T-helper 2 cell treated with Interferon-gamma antibody and Interleukin-4, amounts not matched to agents 5 μg/mL and 100 μg/mL, for 36 hours (primary cell): ENCODE data around the gene DGLUCY.
"Not testable (repeated sequence)": the region's sequence is repeated elsewhere in the genome, so short reads cannot be mapped to it uniquely, and the experiment has no call there.

Experiments used
- DNase-seq: peaks from one replicate; pipeline ENCODE4 v3.0.0; 2021; ENCODE audit warnings: low spot score
- H3K27ac Mint-ChIP-seq: one replicate; pipeline ENCODE4 v1.8.0; 2021; ENCODE audit warnings: mild to moderate bottlenecking, mixed read lengths
- H3K27me3 Mint-ChIP-seq: one replicate; pipeline ENCODE4 v1.8.0; 2021; ENCODE audit warnings: low read depth, mixed read lengths
- H3K36me3 Mint-ChIP-seq: one replicate; pipeline ENCODE4 v1.8.0; 2021; ENCODE audit warnings: low read depth, mixed read lengths
- H3K4me1 Mint-ChIP-seq: one replicate; pipeline ENCODE4 v1.8.0; 2021; ENCODE audit warnings: low read depth, mixed read lengths
- H3K4me3 Mint-ChIP-seq: one replicate; pipeline ENCODE4 v1.8.0; 2022; ENCODE audit warnings: mild to moderate bottlenecking, moderate library complexity, mixed read lengths
- H3K9me3 Mint-ChIP-seq: one replicate; pipeline ENCODE4 v1.8.0; 2021; ENCODE audit warnings: mixed read lengths

DGLUCY gene, protein sequence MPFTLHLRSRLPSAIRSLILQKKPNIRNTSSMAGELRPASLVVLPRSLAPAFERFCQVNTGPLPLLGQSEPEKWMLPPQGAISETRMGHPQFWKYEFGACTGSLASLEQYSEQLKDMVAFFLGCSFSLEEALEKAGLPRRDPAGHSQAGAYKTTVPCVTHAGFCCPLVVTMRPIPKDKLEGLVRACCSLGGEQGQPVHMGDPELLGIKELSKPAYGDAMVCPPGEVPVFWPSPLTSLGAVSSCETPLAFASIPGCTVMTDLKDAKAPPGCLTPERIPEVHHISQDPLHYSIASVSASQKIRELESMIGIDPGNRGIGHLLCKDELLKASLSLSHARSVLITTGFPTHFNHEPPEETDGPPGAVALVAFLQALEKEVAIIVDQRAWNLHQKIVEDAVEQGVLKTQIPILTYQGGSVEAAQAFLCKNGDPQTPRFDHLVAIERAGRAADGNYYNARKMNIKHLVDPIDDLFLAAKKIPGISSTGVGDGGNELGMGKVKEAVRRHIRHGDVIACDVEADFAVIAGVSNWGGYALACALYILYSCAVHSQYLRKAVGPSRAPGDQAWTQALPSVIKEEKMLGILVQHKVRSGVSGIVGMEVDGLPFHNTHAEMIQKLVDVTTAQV

DNA sequence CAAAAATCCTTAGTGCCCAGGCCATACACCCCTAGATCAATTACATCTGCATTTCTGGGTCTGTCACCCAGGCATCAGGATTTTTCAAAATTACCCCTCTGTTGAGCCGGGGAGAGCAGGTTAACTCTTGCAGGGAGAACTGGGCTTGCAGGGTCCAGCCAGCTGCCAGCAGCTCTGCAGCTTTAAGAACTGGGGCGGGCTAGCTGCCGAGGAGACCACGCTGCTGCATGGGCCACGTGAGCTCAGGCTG is at the start of gene DGLUCY:
Gene DGLUCY, plus strand, starts transcription at position 245 of the 250 bp plus-strand sequence. CDS start 46,222 bp downstream, outside the sequence.
- Mint-ChIP-seq H3K4me1 (peaks cover 64% of the 10 kb centered on the region), H3K27ac (peak within 1 kb of the TSS; percentile 97), H3K36me3 (peaks cover 42% of the 10 kb centered on the region), H3K9me3 (peaks cover 4% of the 10 kb centered on the region), H3K27me3 (no peaks in the 10 kb centered on the region), H3K4me3 (peak within 1 kb of the TSS; percentile 94)
- DNase-seq = no peak

DNA sequence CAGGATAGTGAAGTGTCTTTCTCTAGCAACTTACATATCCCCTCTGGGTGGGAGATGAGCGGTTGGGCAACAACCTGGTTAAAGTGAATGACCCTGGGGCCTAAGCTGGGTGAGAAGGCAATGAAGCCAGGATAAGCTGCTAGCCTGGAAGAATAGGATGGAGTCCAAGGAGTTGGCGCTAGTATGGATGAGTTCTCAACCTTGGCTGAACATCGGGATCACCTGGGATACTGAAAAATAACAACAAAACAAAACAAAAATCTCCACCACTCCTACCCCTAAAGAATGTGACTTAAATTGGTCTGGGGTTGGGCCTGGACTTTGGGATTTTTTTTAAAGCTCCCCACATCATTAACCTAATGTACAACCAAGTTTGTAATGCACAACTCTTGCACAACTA is 48.6 kb upstream of the DGLUCY start:
- Mint-ChIP-seq H3K9me3 (peaks cover under 1% of the 10 kb centered on the region), H3K27ac (peak overlapping the region; percentile 59), H3K36me3 (peaks cover 24% of the 10 kb centered on the region), H3K4me3 (peak overlapping the region; percentile 11), H3K4me1 (peaks cover 56% of the 10 kb centered on the region), H3K27me3 (no peaks in the 10 kb centered on the region)
- no peak for DNase-seq

DNA sequence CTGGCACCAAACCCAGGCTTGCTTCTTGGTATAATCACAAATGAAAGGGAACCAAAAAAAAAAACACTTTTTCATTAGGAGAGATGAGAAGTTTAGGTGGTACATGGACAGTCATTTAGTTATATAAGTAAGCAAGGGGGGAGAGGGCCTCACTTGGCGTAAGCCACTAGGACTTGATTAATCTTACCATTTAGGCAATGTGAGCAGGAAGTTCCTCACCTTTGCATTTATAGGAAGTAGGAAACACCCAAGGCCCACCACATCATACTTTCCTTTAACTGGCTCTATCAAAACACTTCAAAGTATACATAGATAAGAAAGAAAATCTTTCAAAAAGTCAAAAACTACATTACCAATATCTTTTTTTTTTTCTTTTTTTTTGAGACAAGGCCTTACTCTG is 46.7 kb upstream of the DGLUCY start:
- Mint-ChIP-seq H3K4me3 (peak overlapping the region; percentile 47), H3K27me3 (no peaks in the 10 kb centered on the region), H3K9me3 (peaks cover 6% of the 10 kb centered on the region), H3K4me1 (peaks cover 60% of the 10 kb centered on the region), H3K36me3 (peaks cover 28% of the 10 kb centered on the region), H3K27ac (peak overlapping the region; percentile 90)
- peak; percentile 29 for DNase-seq

- Mint-ChIP-seq H3K9me3 (peaks cover 6% of the 10 kb centered on the region), H3K27ac (peak overlapping the region; percentile 90), H3K36me3 (peaks cover 25% of the 10 kb centered on the region), H3K4me1 (peaks cover 55% of the 10 kb centered on the region), H3K4me3 (peak overlapping the region; percentile 57), H3K27me3 (no peaks in the 10 kb centered on the region)
- no peak for DNase-seq
Measured at GRCh38 chr14:91068642-91069041, 45.2 kb upstream of the DGLUCY start.

GRCh38 chr14:91070572-91070971 is 43.3 kb upstream of the DGLUCY start:
- Mint-ChIP-seq H3K27ac (peak overlapping the region; percentile 43), H3K4me3 (no peak overlapping the region), H3K4me1 (peaks cover 43% of the 10 kb centered on the region), H3K36me3 (peaks cover 13% of the 10 kb centered on the region), H3K9me3 (peaks cover 6% of the 10 kb centered on the region), H3K27me3 (no peaks in the 10 kb centered on the region)
- DNase-seq = no peak

GRCh38 chr14:91075553-91075952 is 38.3 kb upstream of the DGLUCY start:
- Mint-ChIP-seq H3K4me1 (peaks cover 52% of the 10 kb centered on the region), H3K36me3 (peaks cover 6% of the 10 kb centered on the region), H3K27ac (no peak overlapping the region), H3K27me3 (no peaks in the 10 kb centered on the region), H3K9me3 (peaks cover 2% of the 10 kb centered on the region), H3K4me3 (no peak overlapping the region)
- no peak for DNase-seq

GRCh38 chr14:91078095-91078737 is 35.7 kb upstream of the DGLUCY start:
- DNase-seq = peak; percentile 79
- Mint-ChIP-seq H3K27ac (peak overlapping the region; percentile 93), H3K4me1 (peaks cover 55% of the 10 kb centered on the region)

DNA sequence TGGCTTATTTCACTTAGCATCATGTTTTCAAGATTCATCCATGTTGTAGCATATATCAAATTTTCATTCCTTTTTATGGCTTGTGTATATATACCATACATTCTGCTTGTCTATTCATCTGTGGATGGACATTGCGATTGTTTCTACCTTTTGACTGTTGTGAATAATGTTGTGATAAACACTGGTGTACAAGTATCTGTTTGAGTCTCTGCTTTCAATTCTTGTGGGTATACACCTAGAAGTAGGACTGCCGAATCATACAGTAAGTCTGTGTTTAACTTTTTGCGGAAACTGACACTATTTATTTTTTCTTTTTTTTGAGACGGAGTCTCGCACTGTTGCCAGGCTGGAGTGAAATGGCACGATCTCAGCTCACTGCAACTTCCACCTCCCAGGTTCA is 33.8 kb upstream of the DGLUCY start:
- Mint-ChIP-seq H3K4me1 (peaks cover 49% of the 10 kb centered on the region), H3K27ac (peak overlapping the region; percentile 47), H3K36me3 (peaks cover 17% of the 10 kb centered on the region), H3K9me3 (no peaks in the 10 kb centered on the region), H3K27me3 (no peaks in the 10 kb centered on the region), H3K4me3 (peak overlapping the region; percentile 30)
- no peak for DNase-seq

More at GRCh38 chr14:91078095-91078737, 35.7 kb upstream of the DGLUCY start:
- Mint-ChIP-seq H3K27me3 (no peaks in the 10 kb centered on the region), H3K9me3 (no peaks in the 10 kb centered on the region), H3K4me3 (peak overlapping the region; percentile 68), H3K36me3 (peaks cover 11% of the 10 kb centered on the region)

GRCh38 chr14:91082282-91082681 is 31.6 kb upstream of the DGLUCY start:
- H3K9me3 Mint-ChIP-seq = no peaks in the 10 kb centered on the region
- no peak overlapping the region for H3K27ac Mint-ChIP-seq
- H3K4me1 Mint-ChIP-seq = peaks cover 38% of the 10 kb centered on the region
- peaks cover 16% of the 10 kb centered on the region for H3K36me3 Mint-ChIP-seq
- no peak for DNase-seq
- no peaks in the 10 kb centered on the region for H3K27me3 Mint-ChIP-seq
- H3K4me3 Mint-ChIP-seq = no peak overlapping the region

GRCh38 chr14:91084516-91084915 is 29.4 kb upstream of the DGLUCY start:
- no peaks in the 10 kb centered on the region for H3K27me3 Mint-ChIP-seq
- H3K4me3 Mint-ChIP-seq = no peak overlapping the region
- DNase-seq = no peak
- H3K27ac Mint-ChIP-seq = no peak overlapping the region
- peaks cover 16% of the 10 kb centered on the region for H3K36me3 Mint-ChIP-seq
- H3K9me3 Mint-ChIP-seq = no peaks in the 10 kb centered on the region
- peaks cover 32% of the 10 kb centered on the region for H3K4me1 Mint-ChIP-seq

DNA sequence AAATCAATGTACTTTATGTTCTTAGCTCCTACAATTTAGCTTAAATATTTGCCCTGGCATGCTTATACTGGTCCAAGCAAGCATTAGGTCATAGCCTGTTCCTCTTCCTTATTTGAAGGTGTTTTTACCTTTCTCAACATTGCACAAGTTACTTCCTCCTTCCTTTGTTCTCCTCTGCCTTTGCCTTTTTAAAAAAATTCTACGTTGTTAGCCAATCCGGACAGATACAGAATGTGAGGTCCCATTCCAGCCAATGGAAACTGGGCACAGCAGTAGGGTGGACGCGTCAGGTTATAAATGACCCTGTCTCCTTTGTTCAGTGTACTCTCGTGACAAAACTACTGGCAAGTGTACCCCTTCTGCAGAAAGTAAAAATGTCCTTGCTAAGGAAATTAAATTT is 26.4 kb upstream of the DGLUCY start:
- DNase-seq, H3K9me3 Mint-ChIP-seq, H3K27me3 Mint-ChIP-seq, H3K4me3 Mint-ChIP-seq, H3K27ac Mint-ChIP-seq: not testable (repeated sequence)
- peaks cover 24% of the 10 kb centered on the region for H3K4me1 Mint-ChIP-seq
- peaks cover 12% of the 10 kb centered on the region for H3K36me3 Mint-ChIP-seq

DNA sequence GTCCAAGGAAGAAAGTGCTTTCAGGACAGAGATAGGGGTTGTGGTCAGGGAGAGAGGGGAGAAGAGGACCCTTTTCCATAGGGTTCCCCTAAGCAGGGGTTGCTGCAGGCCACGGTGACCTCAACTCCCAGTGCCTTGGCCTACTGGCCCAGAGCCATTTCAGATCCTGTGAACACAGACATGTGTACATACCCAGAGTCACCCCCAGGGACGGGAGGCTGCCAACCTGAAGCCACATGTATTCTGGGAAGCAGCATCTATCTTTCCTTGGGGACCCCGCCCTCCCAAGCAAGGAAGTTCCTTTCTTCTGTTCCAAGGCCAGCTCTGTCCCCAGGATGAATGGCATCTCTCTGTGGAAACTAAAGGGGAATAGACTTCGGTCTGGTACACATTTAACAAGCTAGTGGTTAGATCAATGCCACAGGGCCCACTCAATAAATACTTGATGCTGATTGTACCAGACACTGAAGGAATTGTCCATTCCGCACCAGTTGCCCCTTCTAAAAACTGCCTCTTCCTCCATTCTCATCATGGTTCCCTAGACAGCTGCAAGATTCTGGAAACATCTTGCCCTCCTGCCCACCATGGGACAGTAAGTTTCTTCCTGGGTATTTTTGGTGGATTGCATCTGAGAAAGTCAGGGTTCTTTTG is 25.2 kb upstream of the DGLUCY start:
- Mint-ChIP-seq H3K9me3 (no peaks in the 10 kb centered on the region), H3K27me3 (no peaks in the 10 kb centered on the region), H3K27ac (no peak overlapping the region), H3K4me3 (no peak overlapping the region), H3K4me1 (peaks cover 22% of the 10 kb centered on the region), H3K36me3 (peaks cover 7% of the 10 kb centered on the region)
- DNase-seq = no peak

DNA sequence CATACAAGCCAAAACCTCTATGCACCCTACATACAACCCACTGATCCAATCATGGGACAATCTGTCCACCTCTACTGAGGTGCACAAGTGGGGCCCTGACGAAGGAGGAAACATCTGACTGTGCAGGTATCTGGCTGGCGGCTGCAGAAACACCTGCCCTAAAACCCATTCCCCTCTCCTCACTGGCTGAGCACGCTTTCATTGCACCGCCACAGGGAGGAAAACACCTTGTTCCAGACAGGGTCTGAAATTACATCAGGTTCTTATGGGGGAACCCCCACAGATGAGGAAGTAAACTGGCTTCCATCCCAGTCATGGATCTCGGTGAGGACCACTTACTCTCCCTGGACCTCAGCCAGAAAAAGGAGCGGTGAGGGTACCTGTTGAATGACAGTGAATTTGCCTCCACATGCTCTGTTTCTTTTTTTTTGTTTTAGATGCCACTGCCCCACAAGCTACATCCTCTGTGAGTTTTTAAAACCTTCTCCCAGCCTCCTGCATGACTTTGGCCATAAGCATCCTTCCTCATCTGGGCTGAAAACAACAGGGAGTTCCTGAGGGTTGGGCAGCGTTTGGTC is 23.8 kb upstream of the DGLUCY start:
- Mint-ChIP-seq H3K27ac (no peak overlapping the region), H3K4me3 (no peak overlapping the region), H3K27me3 (no peaks in the 10 kb centered on the region), H3K4me1 (peaks cover 22% of the 10 kb centered on the region), H3K9me3 (no peaks in the 10 kb centered on the region), H3K36me3 (peaks cover 2% of the 10 kb centered on the region)
- DNase-seq = no peak

GRCh38 chr14:91090743-91091142 is 23.1 kb upstream of the DGLUCY start:
- peaks cover 20% of the 10 kb centered on the region for H3K4me1 Mint-ChIP-seq
- H3K27me3 Mint-ChIP-seq = no peaks in the 10 kb centered on the region
- H3K36me3 Mint-ChIP-seq = no peaks in the 10 kb centered on the region
- no peaks in the 10 kb centered on the region for H3K9me3 Mint-ChIP-seq
- DNase-seq = no peak
- no peak overlapping the region for H3K4me3 Mint-ChIP-seq
- H3K27ac Mint-ChIP-seq = no peak overlapping the region
